Measurements from ENCODE around the gene TEDC1.

TEDC1 gene

DNA sequence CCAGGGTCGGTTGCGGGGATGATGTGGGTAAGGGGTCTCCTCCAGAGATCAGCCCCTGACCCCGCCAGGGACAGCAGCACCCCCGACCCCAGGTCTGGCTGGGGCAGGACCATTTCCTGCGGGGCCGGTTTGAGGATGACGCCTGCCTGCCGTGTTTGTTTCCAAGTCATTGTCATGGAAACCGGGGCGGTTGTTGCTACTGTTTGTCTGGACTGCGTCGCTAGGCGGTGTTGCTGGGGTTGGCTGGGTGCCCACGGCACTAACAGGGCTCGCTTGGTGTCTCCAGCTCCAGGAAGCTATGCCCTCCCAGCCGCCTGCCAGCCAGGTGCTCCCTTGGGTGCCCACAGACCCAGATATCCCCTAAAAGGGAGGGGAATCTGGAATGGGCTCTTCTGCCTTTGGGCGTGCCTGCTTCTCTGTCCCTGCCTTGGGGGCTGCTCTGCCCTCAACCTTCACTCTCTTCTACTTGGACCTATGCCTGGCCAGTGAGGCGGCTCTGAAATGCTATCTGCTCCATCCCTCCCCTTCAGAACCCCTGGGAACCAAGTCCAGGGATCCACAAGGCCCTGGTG is 9.1 kb upstream of the TEDC1 start (continued):
- TF ChIP-seq, protein P1, sequence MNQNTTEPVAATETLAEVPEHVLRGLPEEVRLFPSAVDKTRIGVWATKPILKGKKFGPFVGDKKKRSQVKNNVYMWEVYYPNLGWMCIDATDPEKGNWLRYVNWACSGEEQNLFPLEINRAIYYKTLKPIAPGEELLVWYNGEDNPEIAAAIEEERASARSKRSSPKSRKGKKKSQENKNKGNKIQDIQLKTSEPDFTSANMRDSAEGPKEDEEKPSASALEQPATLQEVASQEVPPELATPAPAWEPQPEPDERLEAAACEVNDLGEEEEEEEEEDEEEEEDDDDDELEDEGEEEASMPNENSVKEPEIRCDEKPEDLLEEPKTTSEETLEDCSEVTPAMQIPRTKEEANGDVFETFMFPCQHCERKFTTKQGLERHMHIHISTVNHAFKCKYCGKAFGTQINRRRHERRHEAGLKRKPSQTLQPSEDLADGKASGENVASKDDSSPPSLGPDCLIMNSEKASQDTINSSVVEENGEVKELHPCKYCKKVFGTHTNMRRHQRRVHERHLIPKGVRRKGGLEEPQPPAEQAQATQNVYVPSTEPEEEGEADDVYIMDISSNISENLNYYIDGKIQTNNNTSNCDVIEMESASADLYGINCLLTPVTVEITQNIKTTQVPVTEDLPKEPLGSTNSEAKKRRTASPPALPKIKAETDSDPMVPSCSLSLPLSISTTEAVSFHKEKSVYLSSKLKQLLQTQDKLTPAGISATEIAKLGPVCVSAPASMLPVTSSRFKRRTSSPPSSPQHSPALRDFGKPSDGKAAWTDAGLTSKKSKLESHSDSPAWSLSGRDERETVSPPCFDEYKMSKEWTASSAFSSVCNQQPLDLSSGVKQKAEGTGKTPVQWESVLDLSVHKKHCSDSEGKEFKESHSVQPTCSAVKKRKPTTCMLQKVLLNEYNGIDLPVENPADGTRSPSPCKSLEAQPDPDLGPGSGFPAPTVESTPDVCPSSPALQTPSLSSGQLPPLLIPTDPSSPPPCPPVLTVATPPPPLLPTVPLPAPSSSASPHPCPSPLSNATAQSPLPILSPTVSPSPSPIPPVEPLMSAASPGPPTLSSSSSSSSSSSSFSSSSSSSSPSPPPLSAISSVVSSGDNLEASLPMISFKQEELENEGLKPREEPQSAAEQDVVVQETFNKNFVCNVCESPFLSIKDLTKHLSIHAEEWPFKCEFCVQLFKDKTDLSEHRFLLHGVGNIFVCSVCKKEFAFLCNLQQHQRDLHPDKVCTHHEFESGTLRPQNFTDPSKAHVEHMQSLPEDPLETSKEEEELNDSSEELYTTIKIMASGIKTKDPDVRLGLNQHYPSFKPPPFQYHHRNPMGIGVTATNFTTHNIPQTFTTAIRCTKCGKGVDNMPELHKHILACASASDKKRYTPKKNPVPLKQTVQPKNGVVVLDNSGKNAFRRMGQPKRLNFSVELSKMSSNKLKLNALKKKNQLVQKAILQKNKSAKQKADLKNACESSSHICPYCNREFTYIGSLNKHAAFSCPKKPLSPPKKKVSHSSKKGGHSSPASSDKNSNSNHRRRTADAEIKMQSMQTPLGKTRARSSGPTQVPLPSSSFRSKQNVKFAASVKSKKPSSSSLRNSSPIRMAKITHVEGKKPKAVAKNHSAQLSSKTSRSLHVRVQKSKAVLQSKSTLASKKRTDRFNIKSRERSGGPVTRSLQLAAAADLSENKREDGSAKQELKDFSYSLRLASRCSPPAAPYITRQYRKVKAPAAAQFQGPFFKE (tag by site-specific recombination; IDR thresholded peaks at IDR 0.05; ENCODE audit: borderline replicate concordance) = no peak
- TF ChIP-seq, protein P2, sequence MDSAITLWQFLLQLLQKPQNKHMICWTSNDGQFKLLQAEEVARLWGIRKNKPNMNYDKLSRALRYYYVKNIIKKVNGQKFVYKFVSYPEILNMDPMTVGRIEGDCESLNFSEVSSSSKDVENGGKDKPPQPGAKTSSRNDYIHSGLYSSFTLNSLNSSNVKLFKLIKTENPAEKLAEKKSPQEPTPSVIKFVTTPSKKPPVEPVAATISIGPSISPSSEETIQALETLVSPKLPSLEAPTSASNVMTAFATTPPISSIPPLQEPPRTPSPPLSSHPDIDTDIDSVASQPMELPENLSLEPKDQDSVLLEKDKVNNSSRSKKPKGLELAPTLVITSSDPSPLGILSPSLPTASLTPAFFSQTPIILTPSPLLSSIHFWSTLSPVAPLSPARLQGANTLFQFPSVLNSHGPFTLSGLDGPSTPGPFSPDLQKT (IDR thresholded peaks at IDR 0.05; ENCODE audit: borderline replicate concordance, low read depth, low read length) = no peak
- TF ChIP-seq ZNF501 (tag by site-specific recombination; IDR thresholded peaks at IDR 0.05) (0 out of 2 replicates have a peak, but pooled peaks have one; percentile 37), ZNF221 (tag by site-specific recombination; IDR thresholded peaks at IDR 0.05; ENCODE audit: borderline replicate concordance) (no peak), ZNF660 (tag by site-specific recombination; IDR thresholded peaks at IDR 0.05) (peak; percentile 17; the same call in 1 of the 2 replicates), ZEB2 (tag by site-specific recombination; IDR thresholded peaks at IDR 0.05) (peak; percentile 12; the same call in 1 of the 2 replicates), ZFP3 (tag by site-specific recombination; IDR thresholded peaks at IDR 0.05; ENCODE audit: low read depth) (no peak), KLF7 (tag by site-specific recombination; IDR thresholded peaks at IDR 0.05; ENCODE audit: borderline replicate concordance) (peak; percentile 90), ZNF24 (tag by site-specific recombination; IDR thresholded peaks at IDR 0.05) (no peak), BCL11B (tag by site-specific recombination; IDR thresholded peaks at IDR 0.05; ENCODE audit: low read depth) (no peak; the same call in 1 of the 2 replicates), ZNF112 (tag by site-specific recombination; IDR thresholded peaks at IDR 0.05) (no peak), WT1 (tag by site-specific recombination; IDR thresholded peaks at IDR 0.05) (peak; percentile 47), ZFP69B (tag by site-specific recombination; IDR thresholded peaks at IDR 0.05) (no peak), ZNF248 (tag by site-specific recombination; IDR thresholded peaks at IDR 0.05) (no peak), TRIM28 (IDR thresholded peaks at IDR 0.05; ENCODE audit: borderline replicate concordance, low read length) (no peak)
- TF ChIP-seq, protein P3, sequence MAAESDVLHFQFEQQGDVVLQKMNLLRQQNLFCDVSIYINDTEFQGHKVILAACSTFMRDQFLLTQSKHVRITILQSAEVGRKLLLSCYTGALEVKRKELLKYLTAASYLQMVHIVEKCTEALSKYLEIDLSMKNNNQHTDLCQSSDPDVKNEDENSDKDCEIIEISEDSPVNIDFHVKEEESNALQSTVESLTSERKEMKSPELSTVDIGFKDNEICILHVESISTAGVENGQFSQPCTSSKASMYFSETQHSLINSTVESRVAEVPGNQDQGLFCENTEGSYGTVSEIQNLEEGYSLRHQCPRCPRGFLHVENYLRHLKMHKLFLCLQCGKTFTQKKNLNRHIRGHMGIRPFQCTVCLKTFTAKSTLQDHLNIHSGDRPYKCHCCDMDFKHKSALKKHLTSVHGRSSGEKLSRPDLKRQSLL (tag by site-specific recombination; IDR thresholded peaks at IDR 0.05) = no peak
- TF ChIP-seq, protein P4, sequence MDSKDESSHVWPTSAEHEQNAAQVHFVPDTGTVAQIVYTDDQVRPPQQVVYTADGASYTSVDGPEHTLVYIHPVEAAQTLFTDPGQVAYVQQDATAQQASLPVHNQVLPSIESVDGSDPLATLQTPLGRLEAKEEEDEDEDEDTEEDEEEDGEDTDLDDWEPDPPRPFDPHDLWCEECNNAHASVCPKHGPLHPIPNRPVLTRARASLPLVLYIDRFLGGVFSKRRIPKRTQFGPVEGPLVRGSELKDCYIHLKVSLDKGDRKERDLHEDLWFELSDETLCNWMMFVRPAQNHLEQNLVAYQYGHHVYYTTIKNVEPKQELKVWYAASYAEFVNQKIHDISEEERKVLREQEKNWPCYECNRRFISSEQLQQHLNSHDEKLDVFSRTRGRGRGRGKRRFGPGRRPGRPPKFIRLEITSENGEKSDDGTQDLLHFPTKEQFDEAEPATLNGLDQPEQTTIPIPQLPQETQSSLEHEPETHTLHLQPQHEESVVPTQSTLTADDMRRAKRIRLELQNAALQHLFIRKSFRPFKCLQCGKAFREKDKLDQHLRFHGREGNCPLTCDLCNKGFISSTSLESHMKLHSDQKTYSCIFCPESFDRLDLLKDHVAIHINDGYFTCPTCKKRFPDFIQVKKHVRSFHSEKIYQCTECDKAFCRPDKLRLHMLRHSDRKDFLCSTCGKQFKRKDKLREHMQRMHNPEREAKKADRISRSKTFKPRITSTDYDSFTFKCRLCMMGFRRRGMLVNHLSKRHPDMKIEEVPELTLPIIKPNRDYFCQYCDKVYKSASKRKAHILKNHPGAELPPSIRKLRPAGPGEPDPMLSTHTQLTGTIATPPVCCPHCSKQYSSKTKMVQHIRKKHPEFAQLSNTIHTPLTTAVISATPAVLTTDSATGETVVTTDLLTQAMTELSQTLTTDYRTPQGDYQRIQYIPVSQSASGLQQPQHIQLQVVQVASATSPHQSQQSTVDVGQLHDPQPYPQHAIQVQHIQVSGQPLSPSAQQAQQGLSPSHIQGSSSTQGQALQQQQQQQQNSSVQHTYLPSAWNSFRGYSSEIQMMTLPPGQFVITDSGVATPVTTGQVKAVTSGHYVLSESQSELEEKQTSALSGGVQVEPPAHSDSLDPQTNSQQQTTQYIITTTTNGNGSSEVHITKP (tag by site-specific recombination; IDR thresholded peaks at IDR 0.05) = peak; percentile 84
- TF ChIP-seq, protein P5, sequence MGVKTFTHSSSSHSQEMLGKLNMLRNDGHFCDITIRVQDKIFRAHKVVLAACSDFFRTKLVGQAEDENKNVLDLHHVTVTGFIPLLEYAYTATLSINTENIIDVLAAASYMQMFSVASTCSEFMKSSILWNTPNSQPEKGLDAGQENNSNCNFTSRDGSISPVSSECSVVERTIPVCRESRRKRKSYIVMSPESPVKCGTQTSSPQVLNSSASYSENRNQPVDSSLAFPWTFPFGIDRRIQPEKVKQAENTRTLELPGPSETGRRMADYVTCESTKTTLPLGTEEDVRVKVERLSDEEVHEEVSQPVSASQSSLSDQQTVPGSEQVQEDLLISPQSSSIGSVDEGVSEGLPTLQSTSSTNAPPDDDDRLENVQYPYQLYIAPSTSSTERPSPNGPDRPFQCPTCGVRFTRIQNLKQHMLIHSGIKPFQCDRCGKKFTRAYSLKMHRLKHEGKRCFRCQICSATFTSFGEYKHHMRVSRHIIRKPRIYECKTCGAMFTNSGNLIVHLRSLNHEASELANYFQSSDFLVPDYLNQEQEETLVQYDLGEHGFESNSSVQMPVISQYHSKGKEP (tag by site-specific recombination; IDR thresholded peaks at IDR 0.05) = no peak
- TF ChIP-seq, protein P6, sequence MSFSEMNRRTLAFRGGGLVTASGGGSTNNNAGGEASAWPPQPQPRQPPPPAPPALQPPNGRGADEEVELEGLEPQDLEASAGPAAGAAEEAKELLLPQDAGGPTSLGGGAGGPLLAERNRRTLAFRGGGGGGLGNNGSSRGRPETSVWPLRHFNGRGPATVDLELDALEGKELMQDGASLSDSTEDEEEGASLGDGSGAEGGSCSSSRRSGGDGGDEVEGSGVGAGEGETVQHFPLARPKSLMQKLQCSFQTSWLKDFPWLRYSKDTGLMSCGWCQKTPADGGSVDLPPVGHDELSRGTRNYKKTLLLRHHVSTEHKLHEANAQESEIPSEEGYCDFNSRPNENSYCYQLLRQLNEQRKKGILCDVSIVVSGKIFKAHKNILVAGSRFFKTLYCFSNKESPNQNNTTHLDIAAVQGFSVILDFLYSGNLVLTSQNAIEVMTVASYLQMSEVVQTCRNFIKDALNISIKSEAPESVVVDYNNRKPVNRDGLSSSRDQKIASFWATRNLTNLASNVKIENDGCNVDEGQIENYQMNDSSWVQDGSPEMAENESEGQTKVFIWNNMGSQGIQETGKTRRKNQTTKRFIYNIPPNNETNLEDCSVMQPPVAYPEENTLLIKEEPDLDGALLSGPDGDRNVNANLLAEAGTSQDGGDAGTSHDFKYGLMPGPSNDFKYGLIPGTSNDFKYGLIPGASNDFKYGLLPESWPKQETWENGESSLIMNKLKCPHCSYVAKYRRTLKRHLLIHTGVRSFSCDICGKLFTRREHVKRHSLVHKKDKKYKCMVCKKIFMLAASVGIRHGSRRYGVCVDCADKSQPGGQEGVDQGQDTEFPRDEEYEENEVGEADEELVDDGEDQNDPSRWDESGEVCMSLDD (tag by site-specific recombination; IDR thresholded peaks at IDR 0.05) = 0 out of 2 replicates have a peak, but pooled peaks have one; percentile 2
- TF ChIP-seq, protein P7, sequence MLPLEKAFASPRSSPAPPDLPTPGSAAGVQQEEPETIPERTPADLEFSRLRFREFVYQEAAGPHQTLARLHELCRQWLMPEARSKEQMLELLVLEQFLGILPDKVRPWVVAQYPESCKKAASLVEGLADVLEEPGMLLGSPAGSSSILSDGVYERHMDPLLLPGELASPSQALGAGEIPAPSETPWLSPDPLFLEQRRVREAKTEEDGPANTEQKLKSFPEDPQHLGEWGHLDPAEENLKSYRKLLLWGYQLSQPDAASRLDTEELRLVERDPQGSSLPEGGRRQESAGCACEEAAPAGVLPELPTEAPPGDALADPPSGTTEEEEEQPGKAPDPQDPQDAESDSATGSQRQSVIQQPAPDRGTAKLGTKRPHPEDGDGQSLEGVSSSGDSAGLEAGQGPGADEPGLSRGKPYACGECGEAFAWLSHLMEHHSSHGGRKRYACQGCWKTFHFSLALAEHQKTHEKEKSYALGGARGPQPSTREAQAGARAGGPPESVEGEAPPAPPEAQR (tag by site-specific recombination; IDR thresholded peaks at IDR 0.05) = no peak
